ENCODE results near the gene DVL2.

Gene DVL2

DNA sequence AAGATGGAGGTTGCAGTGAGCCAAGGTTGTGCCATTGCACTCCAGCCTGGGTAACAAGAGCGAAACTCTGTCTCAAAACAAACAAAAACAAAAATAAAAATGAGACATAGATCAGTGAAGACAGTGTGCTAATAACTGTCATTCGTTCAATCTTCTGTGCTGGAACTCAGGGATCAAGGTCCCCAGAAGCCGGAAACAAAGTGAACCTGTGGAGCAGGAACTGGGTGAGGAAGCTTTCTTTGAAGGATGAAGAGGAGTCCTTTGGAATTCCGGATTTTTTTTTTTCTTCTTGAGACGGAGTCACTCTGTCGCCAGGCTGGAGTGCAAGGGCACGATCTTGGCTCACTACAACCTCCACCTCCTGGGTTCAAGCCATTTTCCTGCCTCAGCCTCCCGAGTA, 45.1 kb upstream of the DVL2 start:
- TF ChIP-seq, protein P1, sequence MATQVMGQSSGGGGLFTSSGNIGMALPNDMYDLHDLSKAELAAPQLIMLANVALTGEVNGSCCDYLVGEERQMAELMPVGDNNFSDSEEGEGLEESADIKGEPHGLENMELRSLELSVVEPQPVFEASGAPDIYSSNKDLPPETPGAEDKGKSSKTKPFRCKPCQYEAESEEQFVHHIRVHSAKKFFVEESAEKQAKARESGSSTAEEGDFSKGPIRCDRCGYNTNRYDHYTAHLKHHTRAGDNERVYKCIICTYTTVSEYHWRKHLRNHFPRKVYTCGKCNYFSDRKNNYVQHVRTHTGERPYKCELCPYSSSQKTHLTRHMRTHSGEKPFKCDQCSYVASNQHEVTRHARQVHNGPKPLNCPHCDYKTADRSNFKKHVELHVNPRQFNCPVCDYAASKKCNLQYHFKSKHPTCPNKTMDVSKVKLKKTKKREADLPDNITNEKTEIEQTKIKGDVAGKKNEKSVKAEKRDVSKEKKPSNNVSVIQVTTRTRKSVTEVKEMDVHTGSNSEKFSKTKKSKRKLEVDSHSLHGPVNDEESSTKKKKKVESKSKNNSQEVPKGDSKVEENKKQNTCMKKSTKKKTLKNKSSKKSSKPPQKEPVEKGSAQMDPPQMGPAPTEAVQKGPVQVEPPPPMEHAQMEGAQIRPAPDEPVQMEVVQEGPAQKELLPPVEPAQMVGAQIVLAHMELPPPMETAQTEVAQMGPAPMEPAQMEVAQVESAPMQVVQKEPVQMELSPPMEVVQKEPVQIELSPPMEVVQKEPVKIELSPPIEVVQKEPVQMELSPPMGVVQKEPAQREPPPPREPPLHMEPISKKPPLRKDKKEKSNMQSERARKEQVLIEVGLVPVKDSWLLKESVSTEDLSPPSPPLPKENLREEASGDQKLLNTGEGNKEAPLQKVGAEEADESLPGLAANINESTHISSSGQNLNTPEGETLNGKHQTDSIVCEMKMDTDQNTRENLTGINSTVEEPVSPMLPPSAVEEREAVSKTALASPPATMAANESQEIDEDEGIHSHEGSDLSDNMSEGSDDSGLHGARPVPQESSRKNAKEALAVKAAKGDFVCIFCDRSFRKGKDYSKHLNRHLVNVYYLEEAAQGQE (IDR thresholded peaks at IDR 0.05; ENCODE audit: insufficient replicate concordance, low read depth), result no peak
- TF ChIP-seq, protein P2, sequence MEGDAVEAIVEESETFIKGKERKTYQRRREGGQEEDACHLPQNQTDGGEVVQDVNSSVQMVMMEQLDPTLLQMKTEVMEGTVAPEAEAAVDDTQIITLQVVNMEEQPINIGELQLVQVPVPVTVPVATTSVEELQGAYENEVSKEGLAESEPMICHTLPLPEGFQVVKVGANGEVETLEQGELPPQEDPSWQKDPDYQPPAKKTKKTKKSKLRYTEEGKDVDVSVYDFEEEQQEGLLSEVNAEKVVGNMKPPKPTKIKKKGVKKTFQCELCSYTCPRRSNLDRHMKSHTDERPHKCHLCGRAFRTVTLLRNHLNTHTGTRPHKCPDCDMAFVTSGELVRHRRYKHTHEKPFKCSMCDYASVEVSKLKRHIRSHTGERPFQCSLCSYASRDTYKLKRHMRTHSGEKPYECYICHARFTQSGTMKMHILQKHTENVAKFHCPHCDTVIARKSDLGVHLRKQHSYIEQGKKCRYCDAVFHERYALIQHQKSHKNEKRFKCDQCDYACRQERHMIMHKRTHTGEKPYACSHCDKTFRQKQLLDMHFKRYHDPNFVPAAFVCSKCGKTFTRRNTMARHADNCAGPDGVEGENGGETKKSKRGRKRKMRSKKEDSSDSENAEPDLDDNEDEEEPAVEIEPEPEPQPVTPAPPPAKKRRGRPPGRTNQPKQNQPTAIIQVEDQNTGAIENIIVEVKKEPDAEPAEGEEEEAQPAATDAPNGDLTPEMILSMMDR (IDR thresholded peaks at IDR 0.05; ENCODE audit: insufficient read depth, low read length), result no peak
- TF ChIP-seq POLR2AphosphoS5 (IDR thresholded peaks at IDR 0.05; ENCODE audit: low read depth) (no peak), SPI1 (IDR thresholded peaks at IDR 0.05; ENCODE audit: borderline replicate concordance, low read depth) (no peak), GABPA (IDR thresholded peaks at IDR 0.05; ENCODE audit: low read depth) (no peak)
- no peak for DNase-seq (ENCODE audit: low read depth in 1 of 2, low spot score in 1 of 2)
- no peak overlapping the region for H3K4me3 ChIP-seq (replicated peaks; ENCODE audit: insufficient read depth, low read length)
- no peaks in the 10 kb centered on the region for H3K27me3 ChIP-seq (ENCODE audit: insufficient read depth, poor library complexity, severe bottlenecking)
- H3K27ac ChIP-seq (replicated peaks), result no peak overlapping the region

DNA sequence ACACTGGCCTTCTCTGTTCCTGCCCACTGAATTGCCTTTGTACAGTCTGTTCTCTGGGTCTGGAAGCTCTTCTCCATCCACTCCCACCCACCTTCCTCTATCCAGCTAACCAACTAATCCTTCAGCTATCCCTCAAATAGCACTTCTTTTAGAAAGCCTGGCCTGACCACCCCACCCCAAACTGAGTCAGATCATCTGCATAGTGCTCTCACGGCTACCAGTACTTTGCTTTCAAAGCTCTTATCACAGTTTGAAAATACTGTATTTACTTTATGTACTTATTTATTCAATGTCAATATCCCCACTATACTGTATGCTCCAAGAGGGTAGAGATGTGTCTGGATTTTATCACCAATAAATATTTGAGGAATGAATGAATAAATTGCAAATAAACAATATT, 32.5 kb upstream of the DVL2 start:
- no peak overlapping the region for H3K27ac ChIP-seq (replicated peaks)
- H3K27me3 ChIP-seq (ENCODE audit: insufficient read depth, poor library complexity, severe bottlenecking), result no peaks in the 10 kb centered on the region
- DNase-seq (ENCODE audit: low read depth in 1 of 2, low spot score in 1 of 2), result no peak
- H3K4me3 ChIP-seq (replicated peaks; ENCODE audit: insufficient read depth, low read length), result no peak overlapping the region
- TF ChIP-seq, protein P1 (IDR thresholded peaks at IDR 0.05; ENCODE audit: insufficient replicate concordance, low read depth), result no peak
- no peak for TF ChIP-seq GABPA (IDR thresholded peaks at IDR 0.05; ENCODE audit: low read depth)
- no peak for TF ChIP-seq SPI1 (IDR thresholded peaks at IDR 0.05; ENCODE audit: borderline replicate concordance, low read depth)
- TF ChIP-seq, protein P2 (IDR thresholded peaks at IDR 0.05; ENCODE audit: insufficient read depth, low read length), result no peak
- TF ChIP-seq POLR2AphosphoS5 (IDR thresholded peaks at IDR 0.05; ENCODE audit: low read depth), result no peak

DNA sequence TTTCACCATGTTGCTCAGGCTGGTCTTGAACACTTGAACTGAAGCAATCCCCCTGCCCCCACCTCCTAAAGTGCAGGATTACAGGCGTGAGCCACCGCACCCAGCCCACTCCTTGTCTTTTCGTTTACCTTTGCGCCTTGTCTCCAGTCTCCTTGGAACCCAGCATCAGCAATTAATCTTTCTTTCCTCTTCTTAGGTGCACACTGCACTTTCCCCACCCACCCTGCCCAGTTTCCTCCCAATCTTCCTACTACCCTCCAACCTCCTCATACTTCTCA, 29.4 kb upstream of the DVL2 start:
- H3K27me3 ChIP-seq (ENCODE audit: insufficient read depth, poor library complexity, severe bottlenecking), result peaks cover 2% of the 10 kb centered on the region
- DNase-seq (ENCODE audit: low read depth in 1 of 2, low spot score in 1 of 2), result no peak
- no peak overlapping the region for H3K27ac ChIP-seq (replicated peaks)
- no peak overlapping the region for H3K4me3 ChIP-seq (replicated peaks; ENCODE audit: insufficient read depth, low read length)
- TF ChIP-seq, protein P1 (IDR thresholded peaks at IDR 0.05; ENCODE audit: insufficient replicate concordance, low read depth), result no peak
- TF ChIP-seq, protein P2 (IDR thresholded peaks at IDR 0.05; ENCODE audit: insufficient read depth, low read length), result no peak
- TF ChIP-seq SPI1 (IDR thresholded peaks at IDR 0.05; ENCODE audit: borderline replicate concordance, low read depth), result no peak
- TF ChIP-seq POLR2AphosphoS5 (IDR thresholded peaks at IDR 0.05; ENCODE audit: low read depth), result no peak
- TF ChIP-seq GABPA (IDR thresholded peaks at IDR 0.05; ENCODE audit: low read depth), result no peak

All from HL-60 (cell line).